ENCODE results near the gene COLEC12. TPM values are rescaled to one million over a fixed set of nuclear protein-coding genes. Genes with fewer than 3 reads are reported as not detected.
"Not testable (repeated sequence)": the region's sequence is repeated elsewhere in the genome, so short reads cannot be mapped to it uniquely, and the experiment has no call there.

COLEC12 gene
- total and polyA plus RNA-seq, 2 donors (not counting 3 experiments of a cell fraction or from before 2014, with no cell fraction given): 8.0 to 17.1 TPM

DNA sequence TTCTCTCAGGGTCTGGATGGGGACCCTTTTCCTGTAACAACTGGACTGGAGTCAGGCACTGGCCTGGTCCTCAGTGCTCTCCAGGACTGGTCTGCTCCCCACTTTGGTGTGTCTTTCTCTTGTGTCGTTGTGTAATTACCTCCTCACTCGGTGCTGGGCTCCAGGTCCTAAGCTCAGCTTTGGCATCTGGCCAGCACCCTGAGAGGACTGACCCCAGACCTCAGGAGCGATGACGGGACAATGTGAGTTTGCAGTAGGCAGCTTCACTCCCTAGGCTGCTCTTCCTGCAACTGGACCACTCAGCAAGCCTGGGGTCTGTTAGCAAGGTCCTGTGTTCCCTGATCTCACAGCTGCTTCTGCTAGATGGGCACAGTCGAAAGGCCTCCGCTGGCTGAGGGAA is 93.8 kb downstream of the COLEC12 start:
- Histone ChIP-seq H3K27me3 (ENCODE audit: control insufficient read depth in 2 of 2, insufficient read depth in 2 of 2, low read length in 2 of 2) (no peaks in the 10 kb centered on the region), H3K4me3 (replicated peaks in 1 of 3; ENCODE audit: insufficient read depth in 1 of 3, low read depth in 1 of 3, low read length in 3 of 3) (no peak overlapping the region), H3K9me3 (replicated peaks; ENCODE audit: control insufficient read depth, insufficient read depth, low read length) (no peaks in the 10 kb centered on the region), H4K20me1 (replicated peaks; ENCODE audit: control insufficient read depth, extremely low read depth, insufficient read depth, low read length) (no peaks in the 10 kb centered on the region), H3K9ac (replicated peaks; ENCODE audit: extremely low read depth, insufficient read depth, low read length) (no peak overlapping the region), H3K4me1 (ENCODE audit: control insufficient read depth, extremely low read depth, insufficient read depth, low read length) (no peaks in the 10 kb centered on the region), H2AFZ (ENCODE audit: low read depth, low read length) (no peak overlapping the region), H3K4me2 (ENCODE audit: insufficient read depth, low read length) (no peak overlapping the region), H3K79me2 (ENCODE audit: control insufficient read depth, insufficient read depth, low read length) (no peaks in the 10 kb centered on the region), H3K36me3 (ENCODE audit: control insufficient read depth in 2 of 2, extremely low read depth in 1 of 2, insufficient read depth in 2 of 2, low read length in 2 of 2) (no peaks in the 10 kb centered on the region), H3K9me1 (replicated peaks; ENCODE audit: control insufficient read depth, extremely low read depth, insufficient read depth, low read length) (no peaks in the 10 kb centered on the region), H3K27ac (ENCODE audit: insufficient read depth, low read depth, low read length) (no peak overlapping the region)
- CTCF ChIA-PET: no interaction called here
- no TSS peak for BruUV-seq (replicated peaks)
- no peak for TF ChIP-seq JUN (IDR thresholded peaks at IDR 0.05; ENCODE audit: borderline replicate concordance, insufficient read depth, insufficient read length, low read depth)
- TF ChIP-seq GATA2 (IDR thresholded peaks at IDR 0.05; ENCODE audit: insufficient read depth, insufficient read length, low read depth, low read length): no peak
- TF ChIP-seq, protein P1, sequence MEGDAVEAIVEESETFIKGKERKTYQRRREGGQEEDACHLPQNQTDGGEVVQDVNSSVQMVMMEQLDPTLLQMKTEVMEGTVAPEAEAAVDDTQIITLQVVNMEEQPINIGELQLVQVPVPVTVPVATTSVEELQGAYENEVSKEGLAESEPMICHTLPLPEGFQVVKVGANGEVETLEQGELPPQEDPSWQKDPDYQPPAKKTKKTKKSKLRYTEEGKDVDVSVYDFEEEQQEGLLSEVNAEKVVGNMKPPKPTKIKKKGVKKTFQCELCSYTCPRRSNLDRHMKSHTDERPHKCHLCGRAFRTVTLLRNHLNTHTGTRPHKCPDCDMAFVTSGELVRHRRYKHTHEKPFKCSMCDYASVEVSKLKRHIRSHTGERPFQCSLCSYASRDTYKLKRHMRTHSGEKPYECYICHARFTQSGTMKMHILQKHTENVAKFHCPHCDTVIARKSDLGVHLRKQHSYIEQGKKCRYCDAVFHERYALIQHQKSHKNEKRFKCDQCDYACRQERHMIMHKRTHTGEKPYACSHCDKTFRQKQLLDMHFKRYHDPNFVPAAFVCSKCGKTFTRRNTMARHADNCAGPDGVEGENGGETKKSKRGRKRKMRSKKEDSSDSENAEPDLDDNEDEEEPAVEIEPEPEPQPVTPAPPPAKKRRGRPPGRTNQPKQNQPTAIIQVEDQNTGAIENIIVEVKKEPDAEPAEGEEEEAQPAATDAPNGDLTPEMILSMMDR (IDR thresholded peaks at IDR 0.05; ENCODE audit: extremely low read depth in 1 of 2, insufficient read depth in 1 of 2, low read depth in 1 of 2, low read length in 2 of 2): no peak
- TF ChIP-seq, protein P2, sequence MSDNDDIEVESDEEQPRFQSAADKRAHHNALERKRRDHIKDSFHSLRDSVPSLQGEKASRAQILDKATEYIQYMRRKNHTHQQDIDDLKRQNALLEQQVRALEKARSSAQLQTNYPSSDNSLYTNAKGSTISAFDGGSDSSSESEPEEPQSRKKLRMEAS (IDR thresholded peaks at IDR 0.05; ENCODE audit: insufficient read depth, insufficient read length): no peak
- no peak for TF ChIP-seq EZH2 (IDR thresholded peaks at IDR 0.05; ENCODE audit: borderline replicate concordance, low read depth, low read length, severe bottlenecking)
- no peak for TF ChIP-seq FOS (IDR thresholded peaks at IDR 0.05; ENCODE audit: borderline replicate concordance, insufficient read depth, low read length)
- TF ChIP-seq POLR2A (IDR thresholded peaks at IDR 0.05; ENCODE audit: low read depth, low read length): no peak
- TF ChIP-seq POLR2AphosphoS5 (IDR thresholded peaks at IDR 0.05; ENCODE audit: insufficient read depth, low read depth, low read length): no peak
- TF ChIP-seq MYC (IDR thresholded peaks at IDR 0.05; ENCODE audit: low read depth, low read length): no peak
- POLR2A ChIA-PET: no interaction called here
- intact Hi-C loops (cut with micrococcal nuclease): no loop called here
- FAIRE-seq: no peak
- no peak for DNase-seq (ENCODE audit: low read depth, low spot score)
- dilution Hi-C loops (cut with MboI; ENCODE audit: extremely low pct_ligation_motif_present, low sequenced_read_pairs): no loop called here

DNA sequence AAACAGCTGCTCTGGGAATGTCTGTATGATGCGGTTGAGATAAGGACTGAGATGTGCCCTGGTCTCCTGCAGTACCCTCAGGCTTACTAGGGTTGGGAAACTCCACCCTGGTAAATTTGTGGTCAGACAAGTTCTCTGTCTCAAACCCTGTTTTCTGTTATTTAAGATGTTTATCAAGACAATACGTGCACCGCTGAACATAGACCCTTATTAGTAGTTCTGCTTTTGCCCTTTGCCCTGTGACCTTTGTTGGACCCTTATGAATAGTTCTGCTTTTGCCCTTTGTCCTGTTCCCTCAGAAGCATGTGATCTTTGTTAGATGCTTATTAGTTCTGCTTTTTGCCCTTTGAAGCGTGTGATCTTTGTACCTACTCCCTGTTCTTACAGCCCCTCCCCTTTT is 95.5 kb downstream of the COLEC12 start:
- H3K36me3 ChIP-seq (ENCODE audit: control insufficient read depth in 2 of 2, extremely low read depth in 1 of 2, insufficient read depth in 2 of 2, low read length in 2 of 2); BruUV-seq (replicated peaks); FAIRE-seq; H3K27me3 ChIP-seq (ENCODE audit: control insufficient read depth in 2 of 2, insufficient read depth in 2 of 2, low read length in 2 of 2); H3K9ac ChIP-seq (replicated peaks; ENCODE audit: extremely low read depth, insufficient read depth, low read length); DNase-seq (ENCODE audit: low read depth, low spot score); H3K9me3 ChIP-seq (replicated peaks; ENCODE audit: control insufficient read depth, insufficient read depth, low read length); CTCF ChIA-PET; H3K27ac ChIP-seq (ENCODE audit: insufficient read depth, low read depth, low read length); H3K9me1 ChIP-seq (replicated peaks; ENCODE audit: control insufficient read depth, extremely low read depth, insufficient read depth, low read length); H3K79me2 ChIP-seq (ENCODE audit: control insufficient read depth, insufficient read depth, low read length); dilution Hi-C loops (cut with MboI; ENCODE audit: extremely low pct_ligation_motif_present, low sequenced_read_pairs); H4K20me1 ChIP-seq (replicated peaks; ENCODE audit: control insufficient read depth, extremely low read depth, insufficient read depth, low read length); H2AFZ ChIP-seq (ENCODE audit: low read depth, low read length); POLR2A ChIA-PET; intact Hi-C loops (cut with micrococcal nuclease); H3K4me2 ChIP-seq (ENCODE audit: insufficient read depth, low read length); H3K4me1 ChIP-seq (ENCODE audit: control insufficient read depth, extremely low read depth, insufficient read depth, low read length); H3K4me3 ChIP-seq (replicated peaks in 1 of 3; ENCODE audit: insufficient read depth in 1 of 3, low read depth in 1 of 3, low read length in 3 of 3): not testable (repeated sequence)
